ENCODE measurements around the gene SRPK1. TPM values are rescaled to one million over a fixed set of nuclear protein-coding genes. Genes with fewer than 3 reads are reported as not detected.

The SRPK1 gene
- total and polyA plus RNA-seq, 8 donors = 10.7 to 204 (median 30.4) TPM

- no peak for DNase-seq
- WGBS, 5 donors = 91 to 97% (median 95%) methylated on average over 3 of the region's 3 CpGs
- Histone ChIP-seq H3K27ac (no peak overlapping the region), H3K27me3 (no peaks in the 10 kb centered on the region), H3K9me3 (no peaks in the 10 kb centered on the region), H3K36me3 (peaks cover 0 to 9% (median 2%) of the 10 kb centered on the region in 4 donors), H3K4me3 (no peak overlapping the region), H3K4me1 (no peaks in the 10 kb centered on the region)
- intact Hi-C loops (cut with DNase I; ENCODE audit: low total_unique reads) = no loop called here
- TF ChIP-seq POLR2AphosphoS5 (IDR thresholded peaks at IDR 0.05) (no peak), EP300 (IDR thresholded peaks at IDR 0.05) (no peak), POLR2A (IDR thresholded peaks at IDR 0.05) (no peak)
- TF ChIP-seq, protein P1, sequence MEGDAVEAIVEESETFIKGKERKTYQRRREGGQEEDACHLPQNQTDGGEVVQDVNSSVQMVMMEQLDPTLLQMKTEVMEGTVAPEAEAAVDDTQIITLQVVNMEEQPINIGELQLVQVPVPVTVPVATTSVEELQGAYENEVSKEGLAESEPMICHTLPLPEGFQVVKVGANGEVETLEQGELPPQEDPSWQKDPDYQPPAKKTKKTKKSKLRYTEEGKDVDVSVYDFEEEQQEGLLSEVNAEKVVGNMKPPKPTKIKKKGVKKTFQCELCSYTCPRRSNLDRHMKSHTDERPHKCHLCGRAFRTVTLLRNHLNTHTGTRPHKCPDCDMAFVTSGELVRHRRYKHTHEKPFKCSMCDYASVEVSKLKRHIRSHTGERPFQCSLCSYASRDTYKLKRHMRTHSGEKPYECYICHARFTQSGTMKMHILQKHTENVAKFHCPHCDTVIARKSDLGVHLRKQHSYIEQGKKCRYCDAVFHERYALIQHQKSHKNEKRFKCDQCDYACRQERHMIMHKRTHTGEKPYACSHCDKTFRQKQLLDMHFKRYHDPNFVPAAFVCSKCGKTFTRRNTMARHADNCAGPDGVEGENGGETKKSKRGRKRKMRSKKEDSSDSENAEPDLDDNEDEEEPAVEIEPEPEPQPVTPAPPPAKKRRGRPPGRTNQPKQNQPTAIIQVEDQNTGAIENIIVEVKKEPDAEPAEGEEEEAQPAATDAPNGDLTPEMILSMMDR (IDR thresholded peaks at IDR 0.05) = no peak
Observed at GRCh38 chr6:35897036-35897435, 23.9 kb downstream of the SRPK1 start.

GRCh38 chr6:35896228-35896627 is 24.7 kb downstream of the SRPK1 start:
- no peak overlapping the region for H3K27ac ChIP-seq
- 87 to 97% (median 95%) methylated on average over 1 of the region's 1 CpG for WGBS, 5 donors
- H3K4me3 ChIP-seq = no peak overlapping the region
- peaks cover 0 to 9% (median 2%) of the 10 kb centered on the region in 4 donors for H3K36me3 ChIP-seq
- no peaks in the 10 kb centered on the region for H3K9me3 ChIP-seq
- H3K4me1 ChIP-seq = no peaks in the 10 kb centered on the region
- TF ChIP-seq POLR2A (IDR thresholded peaks at IDR 0.05) = no peak
- TF ChIP-seq EP300 (IDR thresholded peaks at IDR 0.05) = no peak
- TF ChIP-seq, protein P1 (IDR thresholded peaks at IDR 0.05) = no peak
- TF ChIP-seq POLR2AphosphoS5 (IDR thresholded peaks at IDR 0.05) = no peak
- intact Hi-C loops (cut with DNase I; ENCODE audit: low total_unique reads) = no loop called here
- DNase-seq = no peak
- H3K27me3 ChIP-seq = no peaks in the 10 kb centered on the region

GRCh38 chr6:35895560-35895959 is 25.3 kb downstream of the SRPK1 start:
- intact Hi-C loops (cut with DNase I; ENCODE audit: low total_unique reads) = no loop called here
- TF ChIP-seq POLR2AphosphoS5 (IDR thresholded peaks at IDR 0.05) (no peak), POLR2A (IDR thresholded peaks at IDR 0.05) (no peak), EP300 (IDR thresholded peaks at IDR 0.05) (no peak)
- TF ChIP-seq, protein P1 (IDR thresholded peaks at IDR 0.05) = no peak
- Histone ChIP-seq H3K4me3 (no peak overlapping the region), H3K27me3 (no peaks in the 10 kb centered on the region), H3K27ac (no peak overlapping the region), H3K9me3 (no peaks in the 10 kb centered on the region), H3K4me1 (no peaks in the 10 kb centered on the region), H3K36me3 (peaks cover 0 to 11% (median 2%) of the 10 kb centered on the region in 4 donors)
- DNase-seq = no peak
- WGBS, 5 donors = 75 to 89% (median 81%) methylated on average over 3 of the region's 3 CpGs

GRCh38 chr6:35894776-35895175 is 26.1 kb downstream of the SRPK1 start:
- 84 to 96% (median 92%) methylated on average over 2 of the region's 2 CpGs for WGBS, 5 donors
- Histone ChIP-seq H3K9me3 (no peaks in the 10 kb centered on the region), H3K27me3 (no peaks in the 10 kb centered on the region), H3K4me3 (no peak overlapping the region), H3K36me3 (peaks cover 0 to 15% (median 2%) of the 10 kb centered on the region in 4 donors), H3K4me1 (no peaks in the 10 kb centered on the region), H3K27ac (no peak overlapping the region)
- intact Hi-C loops (cut with DNase I; ENCODE audit: low total_unique reads) = no loop called here
- TF ChIP-seq EP300 (IDR thresholded peaks at IDR 0.05) (no peak), POLR2AphosphoS5 (IDR thresholded peaks at IDR 0.05) (no peak), POLR2A (IDR thresholded peaks at IDR 0.05) (no peak)
- TF ChIP-seq, protein P1 (IDR thresholded peaks at IDR 0.05) = no peak
- DNase-seq = no peak

Data from stomach (tissue), 9 donors.